ENCODE results near the gene ARHGAP28.

The ARHGAP28 gene

GRCh38 chr18:6734726-6735430, 5.4 kb downstream of the ARHGAP28 start:
- DNase-seq: no peak

GRCh38 chr18:6737833-6738232, 8.3 kb downstream of the ARHGAP28 start:
- no peak for DNase-seq

GRCh38 chr18:6738622-6739021, 9.1 kb downstream of the ARHGAP28 start:
- no peak for DNase-seq

GRCh38 chr18:6741232-6741663, 11.7 kb downstream of the ARHGAP28 start:
- DNase-seq: no peak

GRCh38 chr18:6741786-6742185, 12.3 kb downstream of the ARHGAP28 start:
- no peak for DNase-seq

- no peak for DNase-seq
Measured at GRCh38 chr18:6743999-6744398, 14.5 kb downstream of the ARHGAP28 start.

GRCh38 chr18:6744816-6745455, 15.4 kb downstream of the ARHGAP28 start:
- no peak for DNase-seq

GRCh38 chr18:6745504-6746031, 16.1 kb downstream of the ARHGAP28 start:
- DNase-seq: no peak

GRCh38 chr18:6746386-6746960, 17.0 kb downstream of the ARHGAP28 start:
- DNase-seq: no peak

GRCh38 chr18:6747646-6748045, 18.1 kb downstream of the ARHGAP28 start:
- no peak for DNase-seq

GRCh38 chr18:6748241-6748640, 18.7 kb downstream of the ARHGAP28 start:
- no peak for DNase-seq

GRCh38 chr18:6750411-6750810, 20.9 kb downstream of the ARHGAP28 start:
- DNase-seq: no peak

- DNase-seq: no peak
Measured at GRCh38 chr18:6751222-6751621, 21.7 kb downstream of the ARHGAP28 start.

GRCh38 chr18:6752202-6752860, 22.8 kb downstream of the ARHGAP28 start:
- DNase-seq: no peak

- no peak for DNase-seq
Measured at GRCh38 chr18:6755107-6755506, 25.6 kb downstream of the ARHGAP28 start.

GRCh38 chr18:6757931-6758330, 28.4 kb downstream of the ARHGAP28 start:
- no peak for DNase-seq

- no peak for DNase-seq
Measured at GRCh38 chr18:6759579-6759978, 30.1 kb downstream of the ARHGAP28 start.

GRCh38 chr18:6763524-6763923, 34.0 kb downstream of the ARHGAP28 start:
- no peak for DNase-seq

- no peak for DNase-seq
Measured at GRCh38 chr18:6764382-6764781, 34.9 kb downstream of the ARHGAP28 start.

- DNase-seq: no peak
Measured at GRCh38 chr18:6773777-6774176, 44.3 kb downstream of the ARHGAP28 start.

GRCh38 chr18:6775237-6775636, 45.7 kb downstream of the ARHGAP28 start:
- no peak for DNase-seq

- no peak for DNase-seq
Measured at GRCh38 chr18:6775702-6776101, 46.2 kb downstream of the ARHGAP28 start.

- DNase-seq: no peak
Measured at GRCh38 chr18:6776188-6776587, 46.7 kb downstream of the ARHGAP28 start.

- DNase-seq: no peak
Measured at GRCh38 chr18:6777509-6777908, 48.0 kb downstream of the ARHGAP28 start.
